Astrocyte (in vitro differentiated cells and primary cell): ENCODE results near the gene PDZD2. TPM values are rescaled to one million over a fixed set of nuclear protein-coding genes. Genes with fewer than 3 reads are reported as not detected.
A peak's percentile ranks its signal among the peaks of the same experiment; 100 is the strongest.
"Not testable (repeated sequence)": the region's sequence is repeated elsewhere in the genome, so short reads cannot be mapped to it uniquely, and the experiment has no call there.

Source experiments
- DNase-seq: peaks from one replicate; pipeline ENCODE4 v3.0.0-alpha.2; 2010; ENCODE audit warnings: low read depth
- FAIRE-seq: peaks from 2 replicates; lab custom pipeline; 2011; peaks lifted over from hg19 to GRCh38; lab: Jason Lieb, UNC
- H2AFZ ChIP-seq: 2 replicates; pipeline ENCODE4 v1.6.0; 2012; ENCODE audit warnings: low read depth, low read length, inconsistent platforms
- H3K27ac ChIP-seq: 2 replicates; pipeline ENCODE4 v1.5.1; 2011; ENCODE audit warnings: low read depth, low read length, inconsistent platforms
- H3K27me3 ChIP-seq: 2 replicates; pipeline ENCODE4 v1.6.0; 2011; ENCODE audit warnings: low read length, inconsistent platforms; ENCODE audit not compliant: insufficient read depth
- H3K36me3 ChIP-seq: 2 replicates; pipeline ENCODE4 v1.5.1; 2011; ENCODE audit warnings: low read length, inconsistent platforms; ENCODE audit not compliant: insufficient read depth
- H3K4me1 ChIP-seq: 2 replicates; pipeline ENCODE4 v1.5.1; 2011; ENCODE audit warnings: low read length, inconsistent platforms; ENCODE audit not compliant: insufficient read depth
- H3K4me2 ChIP-seq: 2 replicates; pipeline ENCODE4 v1.6.0; 2012; ENCODE audit warnings: low read length, inconsistent platforms
- H3K4me3 ChIP-seq: 2 replicates; pipeline ENCODE4 v1.5.1; 2011; ENCODE audit warnings: low read depth, mild to moderate bottlenecking, low read length, inconsistent platforms; ENCODE audit not compliant: insufficient read depth
- H3K79me2 ChIP-seq: 2 replicates; pipeline ENCODE4 v1.6.0; 2012; ENCODE audit warnings: mild to moderate bottlenecking, low read length, inconsistent platforms; ENCODE audit not compliant: insufficient read depth
- H3K9ac ChIP-seq: 2 replicates; pipeline ENCODE4 v1.6.0; 2012; ENCODE audit warnings: mild to moderate bottlenecking, low read length, inconsistent platforms
- H3K9me3 ChIP-seq: 2 replicates; pipeline ENCODE4 v1.5.1; 2012; ENCODE audit warnings: low read depth, mild to moderate bottlenecking, low read length, inconsistent platforms; ENCODE audit not compliant: insufficient read depth
- H4K20me1 ChIP-seq: 2 replicates; pipeline ENCODE4 v1.6.0; 2012; ENCODE audit warnings: low read length, inconsistent platforms; ENCODE audit not compliant: insufficient read depth
- H3K27ac Mint-ChIP-seq: one replicate; pipeline ENCODE4 v1.8.0; 2021; ENCODE audit warnings: mild to moderate bottlenecking, mixed read lengths; ENCODE audit not compliant: unreplicated experiment
- H3K27me3 Mint-ChIP-seq: one replicate; pipeline ENCODE4 v1.8.0; 2021; ENCODE audit warnings: low read depth, mixed read lengths; ENCODE audit not compliant: unreplicated experiment
- H3K36me3 Mint-ChIP-seq: one replicate; pipeline ENCODE4 v1.8.0; 2021; ENCODE audit warnings: low read depth, mixed read lengths; ENCODE audit not compliant: unreplicated experiment
- H3K4me1 Mint-ChIP-seq: one replicate; pipeline ENCODE4 v1.8.0; 2021; ENCODE audit warnings: low read depth, mixed read lengths; ENCODE audit not compliant: unreplicated experiment
- H3K4me3 Mint-ChIP-seq: one replicate; pipeline ENCODE4 v1.8.0; 2021; ENCODE audit warnings: mild to moderate bottlenecking, moderate library complexity, mixed read lengths; ENCODE audit not compliant: unreplicated experiment
- H3K9me3 Mint-ChIP-seq: one replicate; pipeline ENCODE4 v1.8.0; 2021; ENCODE audit warnings: mild to moderate bottlenecking, mixed read lengths; ENCODE audit not compliant: unreplicated experiment
- EZH2 ChIP-seq: IDR thresholded peaks from 2 replicates; pipeline ENCODE4 v1.6.1; 2012; ENCODE audit warnings: mild to moderate bottlenecking, low read length, inconsistent platforms; ENCODE audit not compliant: insufficient read depth
- total RNA-seq: library from RNA; stranded (reverse); gene quantifications from 2 replicates; pipeline ENCODE4 v1.2.1, GENCODE V29; 2021
- TF ChIP-seq, protein P1 (sequence below): IDR thresholded peaks from 2 replicates; pipeline ENCODE4 v1.5.1; 2011; ENCODE audit warnings: low read depth, mild to moderate bottlenecking, inconsistent platforms, low read length, moderate library complexity; ENCODE audit not compliant: insufficient read depth

The PDZD2 gene
- total RNA-seq, 1 donor from 2014 or later, result 10.3 TPM

- TF ChIP-seq, protein P1, sequence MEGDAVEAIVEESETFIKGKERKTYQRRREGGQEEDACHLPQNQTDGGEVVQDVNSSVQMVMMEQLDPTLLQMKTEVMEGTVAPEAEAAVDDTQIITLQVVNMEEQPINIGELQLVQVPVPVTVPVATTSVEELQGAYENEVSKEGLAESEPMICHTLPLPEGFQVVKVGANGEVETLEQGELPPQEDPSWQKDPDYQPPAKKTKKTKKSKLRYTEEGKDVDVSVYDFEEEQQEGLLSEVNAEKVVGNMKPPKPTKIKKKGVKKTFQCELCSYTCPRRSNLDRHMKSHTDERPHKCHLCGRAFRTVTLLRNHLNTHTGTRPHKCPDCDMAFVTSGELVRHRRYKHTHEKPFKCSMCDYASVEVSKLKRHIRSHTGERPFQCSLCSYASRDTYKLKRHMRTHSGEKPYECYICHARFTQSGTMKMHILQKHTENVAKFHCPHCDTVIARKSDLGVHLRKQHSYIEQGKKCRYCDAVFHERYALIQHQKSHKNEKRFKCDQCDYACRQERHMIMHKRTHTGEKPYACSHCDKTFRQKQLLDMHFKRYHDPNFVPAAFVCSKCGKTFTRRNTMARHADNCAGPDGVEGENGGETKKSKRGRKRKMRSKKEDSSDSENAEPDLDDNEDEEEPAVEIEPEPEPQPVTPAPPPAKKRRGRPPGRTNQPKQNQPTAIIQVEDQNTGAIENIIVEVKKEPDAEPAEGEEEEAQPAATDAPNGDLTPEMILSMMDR, result no peak
- TF ChIP-seq EZH2, result no peak
- H3K4me1 ChIP-seq, result peaks cover 4% of the 10 kb centered on the region
- H3K27ac Mint-ChIP-seq, result peak overlapping the region; percentile 34
- peaks cover 18% of the 10 kb centered on the region for H3K4me1 Mint-ChIP-seq
- FAIRE-seq, result no peak
- H3K9me3 ChIP-seq, result no peaks in the 10 kb centered on the region
- no peak overlapping the region for H3K4me3 ChIP-seq
- peaks cover 55% of the 10 kb centered on the region for H3K79me2 ChIP-seq
- no peak overlapping the region for H3K9ac ChIP-seq
- DNase-seq, result no peak
- H3K36me3 ChIP-seq, result peaks cover 18% of the 10 kb centered on the region
- H3K36me3 Mint-ChIP-seq, result peaks cover 19% of the 10 kb centered on the region
- no peak overlapping the region for H3K4me2 ChIP-seq
- H4K20me1 ChIP-seq, result peaks cover 48% of the 10 kb centered on the region
- no peaks in the 10 kb centered on the region for H3K27me3 ChIP-seq
- no peaks in the 10 kb centered on the region for H3K27me3 Mint-ChIP-seq
- H2AFZ ChIP-seq, result no peak overlapping the region
- H3K27ac ChIP-seq, result no peak overlapping the region
- H3K9me3 Mint-ChIP-seq, result peaks cover 1% of the 10 kb centered on the region
- no peak overlapping the region for H3K4me3 Mint-ChIP-seq
Observed at GRCh38 chr5:32115985-32116384, 477.1 kb downstream of the PDZD2 start.

- no peak for FAIRE-seq
- peak overlapping the region; percentile 29 for H3K27ac Mint-ChIP-seq
- H3K4me2 ChIP-seq, result peak overlapping the region; percentile 1
- TF ChIP-seq EZH2, result no peak
- TF ChIP-seq, protein P1, result no peak
- no peak overlapping the region for H3K9ac ChIP-seq
- H3K9me3 ChIP-seq, result no peaks in the 10 kb centered on the region
- H3K4me3 Mint-ChIP-seq, result no peak overlapping the region
- H3K27me3 ChIP-seq, result no peaks in the 10 kb centered on the region
- H3K4me1 Mint-ChIP-seq, result peaks cover 15% of the 10 kb centered on the region
- H3K36me3 ChIP-seq, result peaks cover 25% of the 10 kb centered on the region
- no peak overlapping the region for H3K27ac ChIP-seq
- DNase-seq, result peak; percentile 18
- no peaks in the 10 kb centered on the region for H3K9me3 Mint-ChIP-seq
- H3K36me3 Mint-ChIP-seq, result peaks cover 17% of the 10 kb centered on the region
- peaks cover 45% of the 10 kb centered on the region for H4K20me1 ChIP-seq
- H2AFZ ChIP-seq, result no peak overlapping the region
- H3K27me3 Mint-ChIP-seq, result no peaks in the 10 kb centered on the region
- peaks cover 59% of the 10 kb centered on the region for H3K79me2 ChIP-seq
- H3K4me1 ChIP-seq, result peaks cover 4% of the 10 kb centered on the region
- H3K4me3 ChIP-seq, result no peak overlapping the region
Observed at GRCh38 chr5:32116574-32117313, 477.8 kb downstream of the PDZD2 start.

- not testable (repeated sequence) for H3K9ac ChIP-seq, DNase-seq, H3K27me3 Mint-ChIP-seq, H3K4me1 ChIP-seq, H3K4me3 Mint-ChIP-seq, H3K4me2 ChIP-seq, H3K4me3 ChIP-seq, H3K9me3 Mint-ChIP-seq, FAIRE-seq, H3K27ac ChIP-seq, H3K27ac Mint-ChIP-seq, H3K27me3 ChIP-seq, H2AFZ ChIP-seq, H3K9me3 ChIP-seq
- peaks cover 55% of the 10 kb centered on the region for H4K20me1 ChIP-seq
- H3K36me3 ChIP-seq, result peaks cover 22% of the 10 kb centered on the region
- H3K79me2 ChIP-seq, result peaks cover 67% of the 10 kb centered on the region
- Mint-ChIP-seq H3K4me1 (peaks cover 15% of the 10 kb centered on the region), H3K36me3 (peaks cover 10% of the 10 kb centered on the region)
Observed at GRCh38 chr5:32118922-32119321, 480.0 kb downstream of the PDZD2 start.
